CMK (cell line): ENCODE data around the gene UMAD1.

ENCODE experiments used
- DNase-seq: peaks from one replicate; pipeline ENCODE4 v3.0.0-alpha.2; 2010; ENCODE audit warnings: low read depth

Gene UMAD1

GRCh38 chr7:7720750-7721621 lies 80.4 kb downstream of the UMAD1 start:
- DNase-seq = no peak

- DNase-seq = no peak
These were observed 91.2 kb downstream of the UMAD1 start for GRCh38 chr7:7731732-7732131.

- DNase-seq = no peak
These were observed 92.2 kb downstream of the UMAD1 start for GRCh38 chr7:7732621-7733281.

DNA sequence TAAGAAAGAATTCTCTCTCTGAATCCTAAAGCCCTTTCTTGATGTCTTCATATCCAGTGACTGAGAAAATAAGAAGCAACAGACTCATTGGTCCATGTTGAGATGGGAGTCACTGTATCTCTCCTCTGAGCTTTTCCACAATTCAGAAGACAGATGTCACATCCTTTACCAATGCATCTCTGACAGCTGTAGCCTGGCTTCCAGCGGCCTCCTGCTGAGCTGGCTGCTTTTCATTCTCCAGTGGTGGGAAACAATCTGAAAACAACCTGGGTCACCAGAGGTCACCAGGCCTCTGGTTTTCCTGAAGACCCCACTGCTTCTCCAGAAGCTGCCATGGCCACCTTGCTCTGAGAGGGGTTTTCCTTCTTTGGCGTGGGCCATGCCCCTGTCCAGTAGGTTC lies 96.1 kb downstream of the UMAD1 start:
- DNase-seq = no peak

GRCh38 chr7:7737674-7738073 lies 97.1 kb downstream of the UMAD1 start:
- no peak for DNase-seq

DNA sequence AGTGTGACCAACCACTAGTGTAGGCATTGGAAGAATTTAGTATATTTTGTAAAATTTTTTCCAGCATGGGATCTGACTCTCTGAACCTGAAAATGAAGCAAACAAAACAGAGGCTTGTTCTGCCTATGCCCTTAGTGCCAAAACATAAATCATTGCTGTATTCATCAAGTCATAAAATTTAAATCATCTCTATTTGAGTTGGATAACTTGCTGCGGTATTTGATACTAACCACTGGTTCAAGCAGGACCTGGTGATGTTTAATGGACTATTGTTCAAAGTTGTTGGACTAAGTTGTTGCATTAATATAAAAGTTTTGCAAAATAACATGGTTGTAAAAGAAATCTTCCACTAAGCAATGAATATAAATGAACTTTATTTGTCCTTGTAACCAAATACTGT lies 97.6 kb downstream of the UMAD1 start:
- DNase-seq = no peak

GRCh38 chr7:7738622-7739021 lies 98.1 kb downstream of the UMAD1 start:
- no peak for DNase-seq

DNA sequence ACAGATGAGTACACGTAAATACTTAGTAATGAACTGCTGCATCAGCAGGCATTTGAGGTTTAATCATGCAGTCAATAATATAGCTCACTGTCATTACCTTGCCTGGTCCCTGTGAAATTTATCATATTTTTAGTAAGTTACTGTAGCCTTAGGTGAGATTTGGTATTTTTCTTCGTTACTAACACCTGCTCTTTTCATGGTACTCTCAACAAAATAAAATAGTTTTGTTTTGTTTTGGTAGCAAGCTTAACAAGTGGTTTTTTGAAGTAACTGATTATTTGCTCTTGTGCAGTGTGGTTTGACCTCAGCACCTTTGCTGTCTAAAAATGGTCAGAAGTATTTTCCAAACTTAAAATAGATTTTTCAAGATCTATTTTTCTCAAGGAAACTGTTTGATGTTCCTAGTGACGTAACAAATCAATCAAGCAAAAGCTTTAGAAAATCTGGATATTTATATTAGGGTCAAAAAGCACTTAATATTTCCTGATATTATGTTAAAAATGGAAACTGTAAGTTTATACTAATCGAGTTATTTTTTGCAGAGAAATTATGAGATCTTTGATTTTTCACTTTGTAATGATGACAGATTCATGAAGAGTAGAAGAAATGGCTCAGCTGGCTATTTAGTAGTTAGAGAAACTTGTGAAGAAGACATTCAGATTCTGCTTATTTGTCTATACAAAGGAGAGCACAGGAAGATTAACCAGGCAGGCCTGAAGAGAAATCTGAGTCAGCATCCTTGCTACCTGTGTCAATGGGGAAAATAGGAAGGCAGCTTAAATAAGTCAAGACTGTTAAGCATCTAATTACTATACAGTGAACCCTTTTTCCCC lies 98.9 kb downstream of the UMAD1 start:
- DNase-seq = no peak

DNA sequence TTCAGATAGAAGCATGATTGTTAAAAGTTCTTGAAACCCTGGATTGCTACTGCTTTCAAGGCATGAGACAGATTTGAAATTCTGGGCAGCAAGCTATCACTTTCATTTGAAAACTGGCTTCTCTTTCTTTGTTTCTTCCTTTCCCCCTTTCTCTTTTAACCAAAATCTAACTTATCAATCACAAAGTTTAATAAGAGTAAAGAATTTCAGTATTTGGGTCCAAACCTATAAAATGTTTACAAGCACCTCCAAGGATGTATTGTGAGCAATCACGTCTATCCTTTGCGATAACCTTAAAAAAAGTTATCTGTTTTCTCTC lies 99.4 kb downstream of the UMAD1 start:
- no peak for DNase-seq

- DNase-seq = no peak
These were observed 101.7 kb downstream of the UMAD1 start for GRCh38 chr7:7742223-7742622.

DNA sequence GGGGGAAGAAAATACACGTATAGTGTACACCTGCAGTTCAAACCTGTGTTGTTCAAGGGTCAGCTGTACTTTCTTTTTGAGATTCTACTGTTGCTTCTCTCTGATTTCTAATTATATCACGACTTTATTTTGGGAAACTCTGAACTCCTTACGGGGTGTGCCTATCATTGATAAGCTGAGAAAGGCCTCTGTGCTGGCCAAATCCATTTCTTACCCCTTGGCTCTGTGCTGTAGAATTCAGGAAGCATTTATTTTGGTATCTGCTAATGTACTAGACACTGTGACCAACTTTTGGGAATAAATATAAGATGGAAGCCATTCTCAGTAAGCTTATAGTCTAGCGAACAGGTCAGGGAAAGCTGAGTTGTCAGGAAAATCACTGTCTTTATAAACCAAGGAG lies 104.7 kb downstream of the UMAD1 start:
- no peak for DNase-seq

DNA sequence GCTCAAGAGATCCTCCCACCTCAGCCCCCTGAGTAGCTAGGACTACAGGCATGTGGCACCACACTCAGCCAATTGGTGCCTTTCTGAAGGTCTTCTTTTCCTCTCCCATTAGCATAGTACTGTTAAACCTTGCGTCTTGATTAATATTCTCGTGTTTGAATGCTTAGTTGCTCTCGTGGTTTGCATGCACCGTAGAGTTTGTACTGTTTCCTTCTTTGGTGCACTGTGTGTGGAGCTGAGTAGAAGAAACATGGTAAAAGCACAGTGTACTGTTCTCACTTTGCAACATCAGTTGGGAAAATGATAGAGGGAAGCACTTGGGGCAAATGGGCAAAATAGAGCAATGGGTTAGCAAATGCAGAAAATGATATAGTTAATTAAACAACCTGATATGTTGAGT lies 105.4 kb downstream of the UMAD1 start:
- DNase-seq = no peak

DNA sequence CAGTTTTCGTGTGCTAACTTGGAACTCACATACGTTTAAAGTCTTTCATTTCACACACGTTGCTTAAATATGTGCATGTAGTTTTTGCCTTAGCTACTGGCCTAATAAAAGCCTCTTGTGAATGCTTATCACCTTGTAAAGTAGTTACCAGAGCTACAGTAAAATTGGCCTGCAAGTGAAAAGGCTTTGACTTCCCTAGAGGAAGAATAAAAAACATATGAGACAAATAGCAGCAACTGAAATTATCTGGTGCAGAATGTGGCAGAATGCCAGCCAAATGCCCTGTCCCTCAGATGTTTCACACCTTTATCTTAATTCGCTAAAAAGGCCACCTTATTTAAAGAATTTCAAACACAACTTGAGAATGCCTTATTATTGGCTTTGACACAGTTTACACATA lies 105.9 kb downstream of the UMAD1 start:
- no peak for DNase-seq

DNA sequence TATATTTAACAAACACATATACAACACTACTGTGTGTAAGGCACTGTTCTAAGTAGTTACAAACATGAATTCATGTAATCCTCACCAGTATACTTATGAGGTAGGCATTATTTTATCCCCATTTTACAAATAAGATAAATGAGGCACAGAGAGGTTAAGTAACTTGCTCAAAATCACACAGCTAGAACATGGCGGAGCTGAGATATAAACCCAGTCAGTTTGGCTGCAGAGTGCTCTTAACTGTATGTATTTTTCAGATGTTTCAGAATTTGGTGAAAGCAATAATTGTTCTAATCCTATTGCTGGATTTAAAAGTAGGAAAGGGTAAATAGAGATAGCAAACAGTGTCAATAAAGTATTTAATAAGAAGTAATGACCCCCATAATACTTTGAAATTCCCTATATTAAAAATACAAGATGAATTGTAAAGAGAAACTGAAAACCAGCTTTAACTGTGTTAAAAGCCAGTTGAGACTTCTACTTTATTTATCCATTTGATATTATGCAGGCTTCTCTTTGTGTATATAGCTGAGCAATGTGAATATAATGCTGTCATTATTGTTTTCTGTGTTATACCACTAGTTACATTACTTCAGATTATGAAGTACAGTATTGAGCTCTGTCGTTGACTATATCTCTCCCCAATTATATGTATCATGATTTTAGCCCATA lies 110.2 kb downstream of the UMAD1 start:
- DNase-seq = no peak

DNA sequence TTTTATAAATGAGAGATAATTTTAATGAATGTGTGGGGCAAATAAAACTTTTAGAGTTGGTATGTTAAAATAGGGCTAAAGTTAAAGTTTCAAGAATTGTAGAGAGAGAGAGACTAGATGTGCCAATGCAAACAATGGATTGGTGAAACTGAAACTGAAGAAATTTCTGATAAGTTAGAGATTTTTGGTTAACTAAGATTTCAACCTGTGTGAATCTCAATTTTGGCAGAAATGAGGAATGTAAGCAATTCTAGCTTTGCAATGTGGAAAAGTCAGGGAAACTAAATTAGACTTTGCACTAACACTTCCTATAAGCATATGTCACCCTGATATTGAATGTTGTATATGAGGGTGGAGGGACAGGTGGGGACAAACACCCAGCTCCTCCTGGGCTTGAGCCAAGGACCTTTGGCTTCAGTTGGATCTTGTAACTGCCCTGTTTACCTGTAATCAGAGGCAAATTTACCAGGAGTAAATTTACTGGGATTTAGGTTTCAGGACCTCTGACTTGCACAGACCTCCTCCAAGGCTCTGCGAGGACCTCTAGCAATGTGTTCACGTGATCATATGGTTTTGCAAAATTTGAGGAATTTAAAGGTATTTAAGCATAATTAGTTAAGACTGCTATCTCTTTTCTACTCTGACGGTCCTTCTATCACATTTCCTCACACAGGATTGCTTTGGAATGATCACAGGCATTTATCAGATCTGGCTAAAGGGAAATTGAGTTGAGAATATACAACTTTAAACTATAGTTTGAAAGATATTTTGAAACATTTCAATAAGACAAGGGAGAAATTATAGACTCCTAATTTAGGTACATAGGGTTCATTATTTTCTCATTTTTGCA lies 110.9 kb downstream of the UMAD1 start:
- no peak for DNase-seq

- DNase-seq = no peak
These were observed 116.0 kb downstream of the UMAD1 start for GRCh38 chr7:7756577-7756976.

DNA sequence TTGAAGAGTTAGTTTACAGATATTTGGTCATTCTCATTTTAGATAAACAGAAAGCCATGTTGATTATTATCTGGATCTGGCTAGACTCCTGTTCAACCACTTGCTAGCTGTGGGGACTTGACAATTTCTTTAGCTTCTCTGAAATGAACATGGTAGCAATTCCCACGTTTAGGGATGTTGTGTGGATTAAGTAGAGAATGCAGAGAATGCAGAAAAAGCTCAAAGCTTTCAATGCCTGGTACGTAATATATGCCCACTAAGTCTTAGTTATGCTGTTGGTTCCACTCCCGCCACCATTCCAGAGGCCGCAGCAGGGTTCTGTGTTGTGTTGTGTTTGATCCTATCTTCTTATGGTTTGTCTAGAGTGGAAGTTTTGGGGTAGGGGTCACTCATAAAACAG lies 117.0 kb downstream of the UMAD1 start:
- DNase-seq = no peak

GRCh38 chr7:7761340-7761973 lies 120.9 kb downstream of the UMAD1 start:
- DNase-seq = peak; percentile 3

- no peak for DNase-seq
These were observed 121.6 kb downstream of the UMAD1 start for GRCh38 chr7:7761974-7762779.
